AG10803 (cell line): ENCODE measurements around the gene TRAIP.

ENCODE experiments used
- DNase-seq: peaks from one replicate; pipeline ENCODE4 v3.0.0; 2010; ENCODE audit warnings: low read depth
- H3K4me3 ChIP-seq: 2 replicates; pipeline ENCODE4 v1.5.1; 2011; ENCODE audit warnings: mild to moderate bottlenecking, low read length, control low read depth
- CTCF ChIP-seq: conservative IDR thresholded peaks from 2 replicates; pipeline ENCODE4 v1.5.1; 2011; ENCODE audit warnings: mild to moderate bottlenecking, low read length, control low read depth, inconsistent platforms

The TRAIP gene

GRCh38 chr3:49900491-49901153 lies 44.3 kb upstream of the TRAIP start:
- DNase-seq, result peak; percentile 52
- H3K4me3 ChIP-seq, result no peak overlapping the region
- TF ChIP-seq CTCF, result no peak

GRCh38 chr3:49899815-49900214 lies 43.5 kb upstream of the TRAIP start:
- peak; percentile 24 for TF ChIP-seq CTCF
- DNase-seq, result no peak
- H3K4me3 ChIP-seq, result no peak overlapping the region

GRCh38 chr3:49898991-49899390 lies 42.6 kb upstream of the TRAIP start:
- DNase-seq, result no peak
- H3K4me3 ChIP-seq, result no peak overlapping the region
- no peak for TF ChIP-seq CTCF

- no peak overlapping the region for H3K4me3 ChIP-seq
- no peak for TF ChIP-seq CTCF
- no peak for DNase-seq
Measured at GRCh38 chr3:49896345-49896744, 40.0 kb upstream of the TRAIP start.

- DNase-seq, result no peak
- no peak overlapping the region for H3K4me3 ChIP-seq
- TF ChIP-seq CTCF, result no peak
Measured at GRCh38 chr3:49895791-49896190, 39.4 kb upstream of the TRAIP start.

GRCh38 chr3:49889296-49889695 lies 32.9 kb upstream of the TRAIP start:
- TF ChIP-seq CTCF, result no peak
- no peak for DNase-seq

GRCh38 chr3:49886922-49887265 lies 30.5 kb upstream of the TRAIP start:
- no peak for DNase-seq
- no peak overlapping the region for H3K4me3 ChIP-seq
- no peak for TF ChIP-seq CTCF

More at GRCh38 chr3:49889296-49889695, 32.9 kb upstream of the TRAIP start:
- H3K4me3 ChIP-seq, result no peak overlapping the region
